Body of pancreas (tissue), 4 donors: ENCODE data around the gene MTMR3.

ENCODE experiments used
- POLR2A ChIP-seq, 3 donors: fragments of 450-650 bp; IDR thresholded peaks; one replicate each; pipeline ENCODE4 v1.6.1; 2016; ENCODE audit warnings: antibody characterized with exemption in 3 of 3, mild to moderate bottlenecking in 2 of 3
- TF ChIP-seq, protein P1 (sequence below), 7 experiments: fragments of 450-650 bp in 4 of 7; fragments of 200-600 bp in 3 of 7; sonication (generic) in 3 of 7; IDR thresholded peaks; one replicate each; pipeline ENCODE4 v1.5.1; 2016 to 2019; ENCODE audit warnings: antibody characterized with exemption in 7 of 7

- TF ChIP-seq, protein P1, sequence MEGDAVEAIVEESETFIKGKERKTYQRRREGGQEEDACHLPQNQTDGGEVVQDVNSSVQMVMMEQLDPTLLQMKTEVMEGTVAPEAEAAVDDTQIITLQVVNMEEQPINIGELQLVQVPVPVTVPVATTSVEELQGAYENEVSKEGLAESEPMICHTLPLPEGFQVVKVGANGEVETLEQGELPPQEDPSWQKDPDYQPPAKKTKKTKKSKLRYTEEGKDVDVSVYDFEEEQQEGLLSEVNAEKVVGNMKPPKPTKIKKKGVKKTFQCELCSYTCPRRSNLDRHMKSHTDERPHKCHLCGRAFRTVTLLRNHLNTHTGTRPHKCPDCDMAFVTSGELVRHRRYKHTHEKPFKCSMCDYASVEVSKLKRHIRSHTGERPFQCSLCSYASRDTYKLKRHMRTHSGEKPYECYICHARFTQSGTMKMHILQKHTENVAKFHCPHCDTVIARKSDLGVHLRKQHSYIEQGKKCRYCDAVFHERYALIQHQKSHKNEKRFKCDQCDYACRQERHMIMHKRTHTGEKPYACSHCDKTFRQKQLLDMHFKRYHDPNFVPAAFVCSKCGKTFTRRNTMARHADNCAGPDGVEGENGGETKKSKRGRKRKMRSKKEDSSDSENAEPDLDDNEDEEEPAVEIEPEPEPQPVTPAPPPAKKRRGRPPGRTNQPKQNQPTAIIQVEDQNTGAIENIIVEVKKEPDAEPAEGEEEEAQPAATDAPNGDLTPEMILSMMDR (IDR thresholded peaks at IDR 0.05), result no peak
- TF ChIP-seq POLR2A (IDR thresholded peaks at IDR 0.05), result no peak
Measured at GRCh38 chr22:30045494-30045887, 162.5 kb downstream of the MTMR3 start.
